Natural killer cell (primary cell): ENCODE results near the gene DCAF8L2. TPM values are rescaled to one million over a fixed set of nuclear protein-coding genes. Genes with fewer than 3 reads are reported as not detected.

Experiments
- ATAC-seq, 3 donors: fragments of 150-1000 bp in 2 of 3; fragments of 200-7000 bp in 1 of 3; cut with Tn5 transposase; 1 replicate in 1 of 3; 2 replicates in 2 of 3; pipeline ENCODE4 v1.10.0; 2021; ENCODE audit warnings: mild to moderate bottlenecking in 2 of 3, moderate library complexity in 2 of 3
- DNase-seq, 2 donors: peaks; one replicate each; pipeline versions ENCODE4 v3.0.0 to v3.0.0-alpha.2; 2013 to 2021; ENCODE audit warnings: mixed read lengths in 1 of 2
- H3K27ac ChIP-seq: one replicate; pipeline ENCODE4 v1.5.1; 2013; ENCODE audit warnings: mild to moderate bottlenecking, low read length
- H3K27me3 ChIP-seq: one replicate; pipeline ENCODE4 v1.6.1; 2013; ENCODE audit warnings: low read length; ENCODE audit not compliant: control insufficient read depth, insufficient read depth
- H3K36me3 ChIP-seq: one replicate; pipeline ENCODE4 v1.6.1; 2013; ENCODE audit warnings: low read length; ENCODE audit not compliant: control insufficient read depth, insufficient read depth
- H3K4me1 ChIP-seq: one replicate; pipeline ENCODE4 v1.6.1; 2013; ENCODE audit warnings: low read length; ENCODE audit not compliant: control insufficient read depth, insufficient read depth
- H3K4me3 ChIP-seq: one replicate; pipeline ENCODE4 v1.5.1; 2013; ENCODE audit warnings: low read length
- H3K9me3 ChIP-seq: one replicate; pipeline ENCODE4 v1.6.1; 2013; ENCODE audit warnings: low read length; ENCODE audit not compliant: control insufficient read depth, insufficient read depth
- H3K27ac Mint-ChIP-seq, 2 donors: one replicate each; pipeline ENCODE4 v1.8.0; 2022; ENCODE audit warnings: mild to moderate bottlenecking in 2 of 2, mixed read lengths in 2 of 2, moderate library complexity in 1 of 2
- H3K27me3 Mint-ChIP-seq, 2 donors: one replicate each; pipeline ENCODE4 v1.8.0; 2022; ENCODE audit warnings: low read depth in 2 of 2, mixed read lengths in 2 of 2
- H3K36me3 Mint-ChIP-seq: one replicate; pipeline ENCODE4 v1.8.0; 2022; ENCODE audit warnings: mixed read lengths
- H3K4me1 Mint-ChIP-seq, 2 donors: one replicate each; pipeline ENCODE4 v1.8.0; 2022; ENCODE audit warnings: mixed read lengths in 2 of 2
- H3K4me3 Mint-ChIP-seq: one replicate; pipeline ENCODE4 v1.8.0; 2022; ENCODE audit warnings: mild to moderate bottlenecking, moderate library complexity, mixed read lengths
- H3K9me3 Mint-ChIP-seq, 2 donors: one replicate each; pipeline ENCODE4 v1.8.0; 2022; ENCODE audit warnings: mixed read lengths in 2 of 2
- CTCF ChIP-seq: fragments of 200-600 bp; IDR thresholded peaks from one replicate; pipeline ENCODE4 v1.8.0; 2022; ENCODE audit warnings: antibody characterized with exemption
- WGBS: methylation state at CpG from one replicate; pipeline ENCODE4 v1.1.7; 2013; ENCODE audit warnings: missing lambda C conversion rate; ENCODE audit not compliant: insufficient coverage; 5-methylcytosine and 5-hydroxymethylcytosine counted together
- intact Hi-C: fragments of 100-400 bp; cut with micrococcal nuclease; formaldehyde crosslinking; loops from one replicate; pipeline ENCODE4 v1.14.2; 2022
- total RNA-seq, 4 donors: library from RNA; stranded (reverse); fragments of 120-200 nt in 1 of 4; gene quantifications; one replicate each; pipeline versions ENCODE4 v1.2.3 to v1.2.4, GENCODE V29; 2013 to 2022

DCAF8L2 gene
- total RNA-seq, 3 donors from 2014 or later (not counting 1 experiment from before 2014, with no cell fraction given), result not detected

GRCh38 chrX:27767387-27767786, 177.2 kb downstream of the DCAF8L2 start:
- no peaks in the 10 kb centered on the region for H3K27me3 ChIP-seq
- no peaks in the 10 kb centered on the region for H3K36me3 ChIP-seq
- peaks cover 2% of the 10 kb centered on the region for H3K9me3 ChIP-seq
- no peak overlapping the region for H3K27ac ChIP-seq
- Mint-ChIP-seq H3K27me3 (no peaks in the 10 kb centered on the region), H3K36me3 (no peaks in the 10 kb centered on the region), H3K9me3 (peaks cover 8% of the 10 kb centered on the region in 2 donors), H3K4me1 (no peaks in the 10 kb centered on the region), H3K4me3 (no peak overlapping the region), H3K27ac (no peak overlapping the region)
- ATAC-seq (no peak), DNase-seq (no peak)
- intact Hi-C loops, result no loop called here
- H3K4me3 ChIP-seq, result no peak overlapping the region
- no peak for TF ChIP-seq CTCF
- no peaks in the 10 kb centered on the region for H3K4me1 ChIP-seq

GRCh38 chrX:27775984-27776383, 185.8 kb downstream of the DCAF8L2 start:
- no peaks in the 10 kb centered on the region for H3K36me3 ChIP-seq
- TF ChIP-seq CTCF, result no peak
- H3K4me1 Mint-ChIP-seq, result no peaks in the 10 kb centered on the region
- WGBS, result no CpG with 5 or more reads among the region's 2 CpGs
- no peaks in the 10 kb centered on the region for H3K27me3 ChIP-seq
- H3K27ac Mint-ChIP-seq, result no peak overlapping the region
- H3K4me3 Mint-ChIP-seq, result no peak overlapping the region
- peaks cover 7 to 18% of the 10 kb centered on the region in 2 donors for H3K9me3 Mint-ChIP-seq
- no peaks in the 10 kb centered on the region for H3K36me3 Mint-ChIP-seq
- intact Hi-C loops, result no loop called here
- ATAC-seq, result no peak
- no peak for DNase-seq
- H3K4me1 ChIP-seq, result no peaks in the 10 kb centered on the region
- no peak overlapping the region for H3K4me3 ChIP-seq
- no peak overlapping the region for H3K27ac ChIP-seq
- H3K9me3 ChIP-seq, result no peaks in the 10 kb centered on the region
- H3K27me3 Mint-ChIP-seq, result no peaks in the 10 kb centered on the region

- no CpG with 5 or more reads among the region's 6 CpGs for WGBS
- Mint-ChIP-seq H3K4me3 (no peak overlapping the region), H3K4me1 (no peaks in the 10 kb centered on the region), H3K27ac (no peak overlapping the region), H3K27me3 (no peaks in the 10 kb centered on the region), H3K9me3 (no peaks in the 10 kb centered on the region), H3K36me3 (no peaks in the 10 kb centered on the region)
- Histone ChIP-seq H3K9me3 (no peaks in the 10 kb centered on the region), H3K27ac (no peak overlapping the region), H3K27me3 (no peaks in the 10 kb centered on the region), H3K4me3 (no peak overlapping the region), H3K4me1 (no peaks in the 10 kb centered on the region), H3K36me3 (no peaks in the 10 kb centered on the region)
- DNase-seq (no peak), ATAC-seq (no peak)
- intact Hi-C loops, result no loop called here
- TF ChIP-seq CTCF, result no peak
These were observed 206.6 kb downstream of the DCAF8L2 start for GRCh38 chrX:27796640-27797257.

- no CpG with 5 or more reads among the region's 1 CpG for WGBS
- Mint-ChIP-seq H3K27ac (no peak overlapping the region), H3K27me3 (no peaks in the 10 kb centered on the region), H3K4me1 (no peaks in the 10 kb centered on the region), H3K4me3 (no peak overlapping the region), H3K9me3 (no peaks in the 10 kb centered on the region), H3K36me3 (no peaks in the 10 kb centered on the region)
- Histone ChIP-seq H3K36me3 (no peaks in the 10 kb centered on the region), H3K4me1 (no peaks in the 10 kb centered on the region), H3K9me3 (no peaks in the 10 kb centered on the region), H3K4me3 (no peak overlapping the region), H3K27me3 (no peaks in the 10 kb centered on the region), H3K27ac (no peak overlapping the region)
- no peak for ATAC-seq
- no peak for DNase-seq
- intact Hi-C loops, result no loop called here
- no peak for TF ChIP-seq CTCF
These were observed 207.4 kb downstream of the DCAF8L2 start for GRCh38 chrX:27797575-27797974.
